PC-9 (cell line): ENCODE data around the gene SPON2. TPM values are rescaled to one million over a fixed set of nuclear protein-coding genes. Genes with fewer than 3 reads are reported as not detected.

Experiments
- BruUV-seq: library from RNA; stranded (reverse); fragments of 400-500 nt; replicated peaks from 2 replicates; lab custom pipeline; 2021; lab: Mats Ljungman, UMichigan
- CTCF ChIA-PET: fragments of 300-600 bp; sonication (Branson Sonifier 250); formaldehyde crosslinking; loops from one replicate; lab custom pipeline; 2022; ENCODE audit warnings: antibody characterized with exemption; lab: Charles Lee
- POLR2A ChIA-PET: fragments of 300-600 bp; sonication (Branson Sonifier 250); formaldehyde crosslinking; loops from one replicate; lab custom pipeline; 2022; ENCODE audit warnings: antibody characterized with exemption; ENCODE audit not compliant: unreplicated experiment; lab: Charles Lee
- DNase-seq, 2 experiments: peaks; one replicate each; pipeline versions ENCODE4 v3.0.0 to v3.0.0-alpha.2; 2015 to 2022; ENCODE audit warnings: mixed read lengths in 1 of 2
- H2AFZ ChIP-seq: fragments of 200-600 bp; sonication (generic); 2 replicates; pipeline ENCODE4 v1.8.1; 2017; ENCODE audit warnings: antibody characterized with exemption
- H3F3A ChIP-seq: fragments of 200-600 bp; sonication (generic); 2 replicates; pipeline ENCODE4 v1.8.1; 2017; ENCODE audit warnings: antibody characterized with exemption, mild to moderate bottlenecking, low read depth; ENCODE audit not compliant: insufficient read depth
- H3K27ac ChIP-seq: fragments of 200-600 bp; sonication (generic); 2 replicates; pipeline ENCODE4 v1.6.1; 2016; ENCODE audit warnings: mixed run types
- H3K27me3 ChIP-seq: fragments of 200-600 bp; sonication (generic); 2 replicates; pipeline ENCODE4 v1.6.1; 2016; ENCODE audit warnings: low read depth, mixed run types; ENCODE audit not compliant: insufficient read depth
- H3K36me3 ChIP-seq: fragments of 200-600 bp; sonication (generic); 2 replicates; pipeline ENCODE4 v1.6.1; 2016; ENCODE audit warnings: low read depth, mixed run types
- H3K4me1 ChIP-seq: fragments of 200-600 bp; sonication (generic); replicated peaks from 2 replicates; pipeline ENCODE4 v1.6.1; 2016; ENCODE audit warnings: mixed run types; ENCODE audit not compliant: insufficient read depth
- H3K4me2 ChIP-seq: fragments of 200-600 bp; sonication (generic); 2 replicates; pipeline ENCODE4 v1.6.1; 2017; ENCODE audit warnings: mixed run types
- H3K4me3 ChIP-seq: fragments of 200-600 bp; sonication (generic); 2 replicates; pipeline ENCODE4 v1.6.1; 2016; ENCODE audit warnings: mixed run types
- H3K79me2 ChIP-seq: fragments of 200-600 bp; sonication (generic); 2 replicates; pipeline ENCODE4 v1.6.1; 2017; ENCODE audit warnings: low read depth, mixed run types
- H3K9me2 ChIP-seq: fragments of 200-600 bp; sonication (generic); 2 replicates; pipeline ENCODE4 v1.8.1; 2017; ENCODE audit warnings: mild to moderate bottlenecking; ENCODE audit not compliant: insufficient read depth
- H3K9me3 ChIP-seq: fragments of 200-600 bp; sonication (generic); 2 replicates; pipeline ENCODE4 v1.8.1; 2016; ENCODE audit warnings: low read depth; ENCODE audit not compliant: insufficient read depth
- H4K20me1 ChIP-seq: fragments of 200-600 bp; sonication (generic); 2 replicates; pipeline ENCODE4 v1.8.1; 2017; ENCODE audit not compliant: insufficient read depth
- CTCF ChIP-seq: fragments of 200-600 bp; sonication (generic); conservative IDR thresholded peaks from 2 replicates; pipeline ENCODE4 v1.6.1; 2017; ENCODE audit warnings: mixed run types, antibody characterized with exemption, mild to moderate bottlenecking, moderate library complexity
- EZH2 ChIP-seq: fragments of 200-600 bp; sonication (generic); IDR thresholded peaks from 2 replicates; pipeline ENCODE4 v1.8.0; 2017; ENCODE audit warnings: antibody characterized with exemption, low read depth
- intact Hi-C: fragments of 100-400 bp; cut with micrococcal nuclease; formaldehyde crosslinking; loops from one replicate; pipeline ENCODE4 v1.10.0; 2022; ENCODE audit not compliant: unreplicated experiment
- total RNA-seq: library from RNA; stranded (reverse); gene quantifications from 2 replicates; pipeline ENCODE4 v1.2.3, GENCODE V29; 2021

Gene SPON2
- total RNA-seq, 1 experiment from 2014 or later, result 2.0 TPM

GRCh38 chr4:1176398-1177273 is 4.3 kb upstream of the SPON2 start:
- Histone ChIP-seq H3K4me3 (no peak overlapping the region), H3K9me3 (peaks cover 8% of the 10 kb centered on the region; the same call in 1 of the 2 replicates), H3F3A (no peaks in the 10 kb centered on the region), H3K4me2 (no peak overlapping the region), H3K36me3 (no peaks in the 10 kb centered on the region), H2AFZ (no peak overlapping the region), H3K27me3 (0 out of 2 replicates have a peak, but pooled peaks cover 3% of the 10 kb centered on the region), H3K79me2 (no peaks in the 10 kb centered on the region), H4K20me1 (no peaks in the 10 kb centered on the region), H3K27ac (no peak overlapping the region), H3K9me2 (no peaks in the 10 kb centered on the region), H3K4me1 (no peaks in the 10 kb centered on the region)
- no peak for DNase-seq
- intact Hi-C loops, result no loop called here
- BruUV-seq, result no TSS peak
- TF ChIP-seq CTCF (no peak), EZH2 (no peak)
- POLR2A ChIA-PET, result no interaction called here
- CTCF ChIA-PET, result no interaction called here

- H3K27ac ChIP-seq, result no peak overlapping the region
- 0 out of 2 replicates have a peak, but pooled peaks cover 3% of the 10 kb centered on the region for H3K27me3 ChIP-seq
- CTCF ChIA-PET, result no interaction called here
- H3K9me2 ChIP-seq, result no peaks in the 10 kb centered on the region
- no peak overlapping the region for H2AFZ ChIP-seq
- H4K20me1 ChIP-seq, result no peaks in the 10 kb centered on the region
- TF ChIP-seq CTCF, result no peak
- no peak for TF ChIP-seq EZH2
- POLR2A ChIA-PET, result no interaction called here
- BruUV-seq, result no TSS peak
- H3F3A ChIP-seq, result no peaks in the 10 kb centered on the region
- no peaks in the 10 kb centered on the region for H3K4me1 ChIP-seq
- intact Hi-C loops, result no loop called here
- no peak overlapping the region for H3K4me2 ChIP-seq
- H3K9me3 ChIP-seq, result peaks cover 6% of the 10 kb centered on the region; the same call in 1 of the 2 replicates
- H3K79me2 ChIP-seq, result no peaks in the 10 kb centered on the region
- DNase-seq, result no peak
- H3K36me3 ChIP-seq, result no peaks in the 10 kb centered on the region
- H3K4me3 ChIP-seq, result no peak overlapping the region
Measured at GRCh38 chr4:1175635-1176229, 3.3 kb upstream of the SPON2 start.

- Histone ChIP-seq H4K20me1 (no peaks in the 10 kb centered on the region), H3K4me3 (no peak overlapping the region), H3K9me3 (no peaks in the 10 kb centered on the region), H3K9me2 (no peaks in the 10 kb centered on the region), H3K4me1 (no peaks in the 10 kb centered on the region), H3K79me2 (no peaks in the 10 kb centered on the region), H3K27ac (no peak overlapping the region), H3K36me3 (no peaks in the 10 kb centered on the region), H3F3A (no peaks in the 10 kb centered on the region; the same call in 1 of the 2 replicates), H3K4me2 (no peak overlapping the region), H2AFZ (no peak overlapping the region), H3K27me3 (0 out of 2 replicates have a peak, but pooled peaks cover 3% of the 10 kb centered on the region)
- TF ChIP-seq EZH2 (no peak), CTCF (no peak)
- intact Hi-C loops, result no loop called here
- ChIA-PET CTCF (no interaction called here), POLR2A (no interaction called here)
- no peak for DNase-seq
- BruUV-seq, result no TSS peak
Measured at GRCh38 chr4:1174941-1175634, 2.7 kb upstream of the SPON2 start.
